Brain pericyte (primary cell): ENCODE results near the gene ABHD8.

ENCODE experiments used
- DNase-seq: peaks from one replicate; pipeline ENCODE4 v3.0.0-alpha.2; 2012; ENCODE audit warnings: low read depth, low spot score

The ABHD8 gene

DNA sequence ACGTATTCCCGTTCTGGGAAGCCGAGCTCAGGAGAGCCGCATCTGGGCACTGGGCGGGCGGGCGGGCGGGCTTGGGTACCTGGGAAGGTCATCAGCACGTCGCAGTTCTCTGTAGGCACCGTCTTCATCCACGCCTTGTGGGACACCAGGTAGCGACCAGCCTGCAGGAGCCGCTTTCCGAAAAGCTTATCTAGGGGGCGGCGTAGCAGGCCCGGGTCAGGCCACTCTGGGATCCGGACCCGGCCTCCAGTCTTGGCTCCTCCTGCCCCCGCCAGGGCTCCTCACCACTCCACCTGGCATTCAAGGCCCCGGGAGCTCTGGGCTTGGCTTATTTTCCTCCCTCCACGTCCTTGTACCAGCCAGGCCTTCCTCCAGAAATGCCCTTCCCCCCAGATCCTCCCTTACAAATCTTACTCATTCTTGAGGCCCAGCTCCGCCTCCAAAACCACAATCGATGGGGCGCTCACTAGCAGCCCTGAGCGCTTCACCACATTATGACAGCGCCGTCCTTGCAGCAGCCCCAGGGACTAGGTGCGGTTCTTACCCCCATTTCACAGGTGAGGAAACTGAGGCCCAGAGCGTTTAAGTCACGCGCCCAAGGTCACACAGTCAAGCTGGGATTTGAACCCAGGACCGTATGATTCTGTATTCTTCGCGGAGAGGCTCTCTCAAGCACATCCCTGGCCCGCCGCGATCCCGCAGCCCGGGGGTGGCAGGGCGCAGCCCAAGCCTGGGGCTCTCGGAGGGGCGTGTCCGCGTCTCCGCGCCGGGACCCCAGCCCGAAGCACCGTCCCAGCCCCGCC lies 30.6 kb upstream of the ABHD8 start:
- DNase-seq: no peak

DNA sequence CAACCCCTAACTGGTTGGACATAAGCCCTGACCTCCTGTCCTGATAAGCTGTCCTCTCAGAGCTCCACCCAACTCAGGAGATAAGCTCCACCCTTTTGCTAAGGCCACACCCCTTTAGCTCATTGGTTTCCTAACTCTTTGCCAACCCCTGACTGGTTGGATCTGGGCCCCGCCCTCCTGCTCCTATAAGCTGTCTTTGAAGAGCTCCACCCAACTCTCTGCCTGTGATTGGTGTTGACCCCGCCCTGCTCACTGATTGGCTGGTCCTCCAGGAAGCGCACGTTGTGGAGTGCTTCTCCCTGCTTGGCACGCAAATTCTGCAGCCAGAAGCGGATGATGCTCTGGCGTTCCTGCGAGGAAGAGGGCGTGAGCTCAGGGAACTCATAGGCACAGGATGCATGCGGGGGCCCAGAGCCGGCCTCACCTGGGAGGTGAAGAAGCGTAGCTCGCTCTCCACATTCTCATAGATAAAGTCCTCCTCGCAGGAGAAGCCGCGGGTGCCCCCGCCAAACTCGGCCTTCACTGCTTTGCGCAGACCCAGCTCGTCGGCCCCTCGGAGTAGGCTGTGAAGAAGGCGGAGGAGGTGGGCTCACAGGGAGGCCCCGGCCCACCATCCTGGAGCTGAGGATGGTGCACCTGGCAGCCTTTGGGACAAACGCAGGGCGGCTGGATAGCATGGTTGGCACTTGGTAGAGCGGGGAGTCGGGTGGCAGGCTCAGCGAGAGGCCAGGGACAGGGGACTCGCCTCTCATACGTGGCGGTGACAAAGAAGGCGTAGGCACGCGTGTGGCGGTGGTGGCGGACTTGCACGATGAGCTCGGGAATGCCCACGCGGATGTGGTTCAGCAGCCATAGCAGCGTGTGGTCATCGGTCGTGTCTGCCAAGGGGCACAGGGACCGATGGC lies 29.7 kb upstream of the ABHD8 start:
- no peak for DNase-seq

- DNase-seq: no peak
Observed at GRCh38 chr19:17332360-17332676, 29.1 kb upstream of the ABHD8 start.

GRCh38 chr19:17331045-17331558 lies 27.9 kb upstream of the ABHD8 start:
- DNase-seq: no peak

DNA sequence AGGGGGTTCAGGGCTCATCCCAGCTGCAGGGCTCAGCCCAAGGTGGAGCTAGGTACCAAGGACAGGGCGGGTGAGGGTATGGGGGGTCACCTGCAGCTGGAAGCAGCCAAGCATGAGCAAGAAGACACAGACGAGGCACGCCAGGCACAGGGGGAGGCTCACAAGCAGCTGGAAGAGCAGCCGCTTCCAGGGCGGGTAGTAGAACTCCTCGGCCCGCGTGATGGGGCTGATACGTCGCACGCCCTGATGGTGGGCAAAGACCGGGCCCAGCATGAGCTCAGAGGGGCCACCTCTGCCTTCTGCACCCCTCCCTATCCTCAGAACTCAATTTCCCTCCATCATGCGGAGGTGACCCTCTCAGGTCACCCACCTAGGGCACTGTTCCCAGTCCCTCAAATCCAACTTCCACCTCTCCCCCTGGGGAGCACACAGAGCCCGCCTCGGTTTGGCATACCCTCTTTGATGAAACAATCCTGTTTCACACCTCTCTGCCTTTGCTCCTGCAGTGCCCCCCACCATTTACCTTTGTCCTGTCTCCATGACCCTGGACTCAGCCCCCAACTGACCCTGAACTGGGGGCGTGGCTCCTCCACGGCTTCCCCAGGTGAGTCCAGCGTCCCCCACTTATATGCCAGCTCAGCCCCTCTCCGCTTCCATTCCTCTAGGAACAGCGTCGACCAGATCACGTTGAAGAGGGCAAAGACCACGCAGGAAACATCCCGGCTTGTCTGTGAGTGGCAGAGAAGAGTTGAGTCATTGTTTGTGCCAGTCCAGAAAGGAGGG lies 27.2 kb upstream of the ABHD8 start:
- DNase-seq: no peak

DNA sequence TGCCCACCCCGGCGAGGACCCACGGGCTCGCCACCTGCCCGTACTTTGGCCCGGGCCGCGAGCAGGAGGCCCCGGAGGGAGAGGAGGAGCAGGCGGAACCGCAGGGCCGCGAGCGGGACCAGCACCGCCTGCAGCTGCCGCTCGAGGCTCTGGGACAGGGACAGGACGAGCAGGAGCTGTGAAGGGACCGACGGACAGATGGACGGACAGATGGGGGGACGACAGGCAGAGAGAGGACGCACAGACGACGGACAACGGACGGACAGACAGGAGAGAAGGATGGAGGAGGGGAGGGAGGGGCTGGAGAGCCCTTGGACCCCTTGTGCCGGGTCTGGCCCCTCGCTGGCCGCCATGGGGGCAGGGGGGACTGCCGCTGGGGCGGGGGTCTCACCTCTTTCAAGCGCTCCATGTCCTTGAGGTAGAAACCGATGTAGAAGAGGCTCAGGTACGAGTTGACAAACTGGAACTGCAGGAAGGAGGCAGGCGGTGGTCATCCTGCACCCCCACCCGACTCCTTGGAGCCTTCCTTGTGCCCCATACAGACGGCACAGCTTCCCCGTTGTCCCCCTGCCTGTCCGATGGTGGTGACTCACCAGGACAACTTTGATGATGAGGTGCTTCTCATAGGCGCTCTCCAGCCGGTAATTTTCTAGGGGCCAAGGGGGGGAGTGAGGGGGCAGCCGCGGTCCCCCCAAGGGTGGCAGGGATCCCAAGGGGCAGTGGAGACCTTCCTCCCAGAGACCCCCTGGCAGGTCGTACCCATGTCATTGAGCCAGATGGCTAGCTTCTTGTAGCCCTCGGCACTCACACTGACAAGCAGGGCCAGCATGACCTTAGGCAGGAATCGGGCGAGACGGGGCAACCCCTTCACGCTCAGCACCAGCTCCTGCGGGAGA lies 26.4 kb upstream of the ABHD8 start:
- no peak for DNase-seq

- no peak for DNase-seq
Observed at GRCh38 chr19:17328517-17329365, 25.5 kb upstream of the ABHD8 start.

DNA sequence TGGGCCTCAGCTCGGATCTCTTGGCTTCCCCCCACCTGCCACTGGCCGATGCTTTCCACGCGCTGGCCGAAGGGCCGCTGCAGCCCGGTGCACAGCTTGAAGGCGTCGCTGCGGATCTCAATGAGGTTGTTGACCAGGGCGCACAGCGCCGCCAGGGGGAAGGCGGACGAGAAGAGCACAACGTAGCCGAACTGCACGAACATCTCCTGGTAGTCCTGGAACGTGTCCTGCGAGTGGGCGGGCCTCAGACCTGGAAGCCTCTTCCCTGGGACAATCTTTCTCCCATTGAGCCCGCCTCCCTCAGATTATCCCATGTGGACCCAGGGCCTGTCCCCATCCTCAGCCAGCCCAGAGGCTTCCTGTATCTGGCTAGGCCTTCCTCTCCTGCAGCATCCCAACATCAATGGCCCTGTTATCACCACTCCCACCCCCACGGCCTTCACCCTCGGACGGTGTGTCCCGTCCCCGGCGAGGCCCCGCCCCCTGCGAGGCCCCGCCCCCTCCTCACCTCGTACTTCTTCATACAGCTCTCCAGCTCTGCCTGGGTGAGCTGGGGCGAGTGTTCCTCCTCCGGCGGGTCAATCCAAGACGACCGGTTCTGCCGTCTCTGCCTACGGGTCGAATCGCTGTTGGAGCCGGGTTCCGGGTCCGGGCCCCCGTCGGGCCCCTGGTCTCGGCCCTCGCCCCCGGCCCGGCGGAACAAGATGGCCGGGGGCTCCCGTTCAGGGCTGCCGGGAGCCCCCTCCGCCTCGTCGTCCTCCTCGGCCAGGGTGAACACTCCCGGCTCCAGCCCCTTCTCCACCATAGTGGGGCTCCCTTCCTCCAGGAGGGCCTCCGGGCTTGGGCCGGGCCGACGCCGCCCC lies 24.7 kb upstream of the ABHD8 start:
- DNase-seq: no peak

- no peak for DNase-seq
Observed at GRCh38 chr19:17327068-17327653, 23.9 kb upstream of the ABHD8 start.

GRCh38 chr19:17326595-17326966 lies 23.4 kb upstream of the ABHD8 start:
- no peak for DNase-seq

DNA sequence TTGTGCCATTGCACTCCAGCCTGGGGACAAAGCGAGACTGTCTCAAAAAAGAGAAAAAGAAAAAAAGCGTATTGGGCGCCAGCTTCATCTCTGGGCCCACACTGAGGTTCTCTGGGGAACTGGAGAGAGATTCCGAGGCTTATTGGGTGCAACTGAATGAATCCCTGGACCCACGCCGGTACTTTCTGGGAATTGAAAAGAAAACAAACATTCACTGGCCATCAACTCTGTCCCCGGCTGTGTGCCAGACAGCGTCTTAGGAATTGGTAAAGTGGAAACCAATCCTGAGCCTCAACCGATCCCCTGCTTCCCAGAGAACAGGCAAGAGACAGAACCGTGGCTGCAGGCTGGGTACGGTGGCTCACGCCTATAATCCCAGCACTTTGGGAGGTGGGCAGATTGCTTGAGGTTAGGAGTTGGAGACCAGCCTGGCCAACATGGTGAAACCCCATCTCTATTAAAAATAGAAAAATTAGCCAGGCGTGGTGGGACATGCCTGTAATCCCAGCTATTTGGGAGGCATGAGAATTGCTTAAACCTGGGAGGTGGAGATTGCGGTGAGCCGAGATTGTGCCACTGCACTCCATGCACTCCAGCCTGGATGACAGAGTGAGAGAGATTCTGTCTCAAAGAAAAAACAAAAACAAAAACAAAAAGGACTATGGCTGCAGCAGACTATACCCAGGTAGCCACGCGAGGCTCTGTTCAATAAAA lies 22.8 kb upstream of the ABHD8 start:
- no peak for DNase-seq

- no peak for DNase-seq
Observed at GRCh38 chr19:17325133-17325532, 21.9 kb upstream of the ABHD8 start.

GRCh38 chr19:17324357-17325114 lies 21.3 kb upstream of the ABHD8 start:
- no peak for DNase-seq

DNA sequence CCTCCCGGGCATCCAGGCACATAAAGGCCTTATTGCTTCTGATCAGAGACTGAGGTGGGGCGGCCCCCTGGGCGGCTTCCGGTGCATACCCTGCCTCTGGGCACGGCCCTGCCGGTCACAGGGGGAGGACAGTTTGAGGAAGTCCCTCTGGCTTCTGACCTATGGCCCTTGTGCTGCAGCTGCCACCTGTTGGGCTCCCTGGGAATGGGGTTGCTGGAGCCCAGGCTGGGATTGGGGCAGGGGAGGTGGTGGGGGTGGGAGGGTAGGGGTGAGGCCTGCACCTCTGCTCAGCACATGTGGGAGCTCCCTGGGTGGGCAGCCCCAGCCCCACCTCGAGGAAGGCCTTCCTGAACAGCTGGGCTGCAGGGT lies 20.7 kb upstream of the ABHD8 start:
- DNase-seq: no peak

DNA sequence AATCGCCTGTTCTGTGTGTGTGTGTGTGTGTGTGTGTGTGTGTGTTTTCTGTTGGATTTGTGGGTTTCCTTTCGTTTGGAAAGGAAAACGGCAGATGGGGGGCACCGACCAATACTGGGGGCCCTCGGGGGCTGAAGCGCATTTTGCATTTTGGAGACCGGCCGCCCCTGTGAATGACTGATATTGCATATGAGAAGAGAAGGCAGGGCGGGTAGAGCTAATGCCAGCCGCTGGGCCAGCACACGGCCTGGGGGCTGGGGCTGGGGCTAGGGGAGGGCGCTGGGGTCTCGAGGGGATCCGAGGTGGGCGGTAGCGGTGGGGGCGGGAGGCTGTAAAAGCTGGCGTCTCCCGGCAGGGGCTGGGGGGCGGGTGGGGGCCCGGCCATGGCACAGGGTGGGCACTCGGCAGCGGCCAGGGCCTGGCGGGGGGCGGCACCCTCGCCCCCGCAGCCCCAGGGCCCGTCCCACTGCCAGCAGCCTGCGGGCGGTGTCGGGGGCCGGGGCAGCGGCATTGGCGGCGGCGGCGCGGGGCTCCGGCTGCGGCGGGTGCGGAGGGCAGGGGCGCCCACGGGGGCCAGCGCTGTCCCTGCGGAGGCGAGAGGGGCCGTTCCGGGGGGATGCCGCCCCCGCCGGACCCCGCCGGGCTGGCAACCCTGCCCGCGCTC lies 20.2 kb upstream of the ABHD8 start:
- no peak for DNase-seq

GRCh38 chr19:17322854-17323253 lies 19.6 kb upstream of the ABHD8 start:
- DNase-seq: no peak
